AG09319 (cell line): ENCODE data around the gene FYB1.

Experiments
- DNase-seq: peaks from one replicate; pipeline ENCODE4 v3.0.0-alpha.2; 2010; ENCODE audit warnings: low read depth; ENCODE audit errors: extremely low read depth
- CTCF ChIP-seq: IDR thresholded peaks from 2 replicates; pipeline ENCODE4 v1.5.1; 2011; ENCODE audit warnings: low read depth, mild to moderate bottlenecking, inconsistent platforms, low read length, moderate library complexity

FYB1 gene

GRCh38 chr5:39172593-39172992 lies 46.8 kb downstream of the FYB1 start:
- TF ChIP-seq CTCF = no peak

GRCh38 chr5:39171647-39172046 lies 47.7 kb downstream of the FYB1 start:
- no peak for DNase-seq
- TF ChIP-seq CTCF = no peak

More at GRCh38 chr5:39172593-39172992, 46.8 kb downstream of the FYB1 start:
- no peak for DNase-seq

- TF ChIP-seq CTCF = no peak
- peak; percentile 27 for DNase-seq
Observed at GRCh38 chr5:39169081-39169480, 50.3 kb downstream of the FYB1 start.

- no peak for TF ChIP-seq CTCF
- DNase-seq = no peak
Observed at GRCh38 chr5:39167972-39168342, 51.4 kb downstream of the FYB1 start.

- DNase-seq = no peak
- no peak for TF ChIP-seq CTCF
Observed at GRCh38 chr5:39167141-39167971, 52.0 kb downstream of the FYB1 start.

GRCh38 chr5:39164529-39165402 lies 54.6 kb downstream of the FYB1 start:
- no peak for TF ChIP-seq CTCF
- no peak for DNase-seq

- no peak for TF ChIP-seq CTCF
- no peak for DNase-seq
Observed at GRCh38 chr5:39164016-39164415, 55.3 kb downstream of the FYB1 start.
